GM12892 (cell line): ENCODE measurements around the gene TTC9.

ENCODE experiments used
- POLR2A ChIP-seq: IDR thresholded peaks from 2 replicates; pipeline ENCODE4 v1.6.1; 2011; ENCODE audit warnings: low read depth, low read length, control low read depth
- POLR2AphosphoS5 ChIP-seq: IDR thresholded peaks from 2 replicates; pipeline ENCODE4 v1.6.1; 2011; ENCODE audit warnings: low read depth, low read length, control low read depth

- TF ChIP-seq POLR2A = peak; percentile 59
- peak; percentile 40; the same call in 1 of the 2 replicates for TF ChIP-seq POLR2AphosphoS5
Measured at GRCh38 chr14:70640938-70641547, 673 bp upstream of the TTC9 start.
